Common myeloid progenitor, CD34-positive (primary cell): Measurements from ENCODE around the gene AKAP17A.

ENCODE experiments used
- CTCF ChIA-PET: fragments of 350-600 bp; sonication (Branson Sonifier 250); formaldehyde crosslinking; loops from one replicate; lab custom pipeline; 2021; ENCODE audit warnings: antibody characterized with exemption; lab: Charles Lee
- POLR2A ChIA-PET: fragments of 350-600 bp; sonication (Branson Sonifier 250); formaldehyde crosslinking; loops from one replicate; lab custom pipeline; 2021; ENCODE audit warnings: antibody characterized with exemption; lab: Charles Lee
- DNase-seq, 3 donors: peaks; one replicate each; pipeline versions ENCODE4 v3.0.0 to v3.0.0-alpha.2; 2013
- H3K27ac ChIP-seq, 2 experiments: 1 replicate in 1 of 2; 2 replicates in 1 of 2; pipeline ENCODE4 v1.7.0; 2013; ENCODE audit warnings: inconsistent platforms in 2 of 2, low read length in 2 of 2, mild to moderate bottlenecking in 2 of 2, low read depth in 1 of 2, moderate library complexity in 1 of 2; ENCODE audit not compliant: severe bottlenecking in 2 of 2, insufficient read depth in 1 of 2, poor library complexity in 1 of 2
- H3K27me3 ChIP-seq, 5 experiments: replicated peaks in 2 of 5; 1 replicate in 3 of 5; 2 replicates in 2 of 5; pipeline versions ENCODE4 v1.6.1 to v1.7.0; 2013; ENCODE audit warnings: low read length in 4 of 5, mild to moderate bottlenecking in 2 of 5, moderate library complexity in 2 of 5, inconsistent platforms in 1 of 5; ENCODE audit not compliant: insufficient read depth in 5 of 5, control insufficient read depth in 4 of 5
- H3K36me3 ChIP-seq, 4 experiments: 1 replicate in 2 of 4; 2 replicates in 2 of 4; pipeline versions ENCODE4 v1.6.1 to v1.7.0; 2013; ENCODE audit warnings: low read length in 3 of 4, control low read depth in 1 of 4, mild to moderate bottlenecking in 1 of 4; ENCODE audit not compliant: control insufficient read depth in 4 of 4, insufficient read depth in 4 of 4
- H3K4me1 ChIP-seq, 4 experiments: 1 replicate in 3 of 4; 2 replicates in 1 of 4; pipeline versions ENCODE4 v1.6.1 to v1.7.1; 2013; ENCODE audit warnings: low read length in 3 of 4, mild to moderate bottlenecking in 3 of 4, control low read depth in 1 of 4, inconsistent platforms in 1 of 4, moderate library complexity in 1 of 4; ENCODE audit not compliant: control insufficient read depth in 4 of 4, insufficient read depth in 4 of 4; ENCODE audit errors: control extremely low read depth in 1 of 4
- H3K4me3 ChIP-seq, 7 experiments: 1 replicate in 4 of 7; 2 replicates in 3 of 7; pipeline versions ENCODE4 v1.5.1 to v1.7.0; 2013; ENCODE audit warnings: mild to moderate bottlenecking in 7 of 7, low read length in 6 of 7, moderate library complexity in 6 of 7, inconsistent platforms in 2 of 7, low read depth in 2 of 7, control low read depth in 1 of 7; ENCODE audit not compliant: insufficient read depth in 4 of 7, control insufficient read depth in 1 of 7; ENCODE audit errors: extremely low read depth in 1 of 7
- H3K9me3 ChIP-seq, 5 experiments: 1 replicate in 4 of 5; 2 replicates in 1 of 5; pipeline versions ENCODE4 v1.6.1 to v1.7.1; 2013; ENCODE audit warnings: low read length in 4 of 5, mild to moderate bottlenecking in 2 of 5, inconsistent platforms in 1 of 5, low read depth in 1 of 5, moderate library complexity in 1 of 5; ENCODE audit not compliant: control insufficient read depth in 4 of 5, insufficient read depth in 2 of 5; ENCODE audit errors: control extremely low read depth in 1 of 5
- WGBS: methylation state at CpG from one replicate; pipeline ENCODE4 v1.1.5; 2013; ENCODE audit not compliant: insufficient coverage; 5-methylcytosine and 5-hydroxymethylcytosine counted together

Gene AKAP17A

DNA sequence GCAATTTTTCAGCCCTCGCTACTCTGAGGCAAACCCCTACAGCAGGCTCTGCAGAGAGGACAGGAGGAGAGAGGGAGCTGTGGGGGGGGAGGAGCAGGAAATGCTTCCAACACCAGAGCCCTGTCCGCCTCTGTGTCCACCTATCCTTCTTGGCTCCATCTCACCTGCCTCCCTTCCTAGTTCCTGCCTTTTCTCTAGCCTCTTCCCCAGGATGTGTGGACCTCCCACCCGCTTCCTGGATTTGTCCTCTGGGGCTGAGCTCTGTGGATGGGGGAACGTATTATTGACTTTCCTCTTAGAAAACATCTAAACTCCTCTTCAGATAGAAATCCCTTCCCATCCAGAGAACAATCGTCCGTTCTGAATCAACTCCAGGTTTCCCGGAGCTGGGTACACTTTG lies 37.8 kb downstream of the AKAP17A start:
- Histone ChIP-seq H3K4me3 (no peak overlapping the region), H3K4me1 (no peaks in the 10 kb centered on the region), H3K36me3 (no peaks in the 10 kb centered on the region), H3K27me3 (no peaks in the 10 kb centered on the region), H3K27ac (no peak overlapping the region), H3K9me3 (no peaks in the 10 kb centered on the region)
- POLR2A ChIA-PET = no interaction called here
- WGBS = 91% methylated on average over 5 of the region's 7 CpGs
- no peak for DNase-seq
- CTCF ChIA-PET = no interaction called here

DNA sequence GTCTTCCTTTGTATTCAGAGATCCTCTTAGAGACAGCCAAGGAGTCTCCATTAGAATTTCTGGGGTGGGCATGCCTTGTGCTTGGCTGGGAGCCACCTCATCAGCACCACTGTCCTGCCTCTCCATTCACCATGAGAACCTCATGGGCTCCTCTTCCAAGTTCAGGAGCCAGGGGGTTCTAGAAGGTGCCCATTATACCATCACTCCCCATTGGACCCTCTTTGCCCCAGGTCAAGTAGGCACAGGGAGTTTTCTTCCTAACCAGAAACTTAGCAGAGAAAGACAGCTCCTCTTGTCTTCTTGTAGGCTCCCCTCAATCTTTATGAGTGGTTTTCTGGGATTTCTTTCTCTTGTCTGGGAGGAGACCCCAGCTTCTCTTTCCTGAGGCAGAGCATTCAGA lies 54.6 kb downstream of the AKAP17A start:
- H3K9me3 ChIP-seq = peaks cover 0 to 9% (median 7%) of the 10 kb centered on the region in 5 experiments
- H3K27ac ChIP-seq = no peak overlapping the region
- ChIA-PET POLR2A (no interaction called here), CTCF (no interaction called here)
- H3K36me3 ChIP-seq = no peaks in the 10 kb centered on the region
- peaks cover 0 to 4% (median under 1%) of the 10 kb centered on the region in 4 experiments for H3K4me1 ChIP-seq
- DNase-seq = no peak
- H3K27me3 ChIP-seq = no peaks in the 10 kb centered on the region
- no peak overlapping the region for H3K4me3 ChIP-seq

DNA sequence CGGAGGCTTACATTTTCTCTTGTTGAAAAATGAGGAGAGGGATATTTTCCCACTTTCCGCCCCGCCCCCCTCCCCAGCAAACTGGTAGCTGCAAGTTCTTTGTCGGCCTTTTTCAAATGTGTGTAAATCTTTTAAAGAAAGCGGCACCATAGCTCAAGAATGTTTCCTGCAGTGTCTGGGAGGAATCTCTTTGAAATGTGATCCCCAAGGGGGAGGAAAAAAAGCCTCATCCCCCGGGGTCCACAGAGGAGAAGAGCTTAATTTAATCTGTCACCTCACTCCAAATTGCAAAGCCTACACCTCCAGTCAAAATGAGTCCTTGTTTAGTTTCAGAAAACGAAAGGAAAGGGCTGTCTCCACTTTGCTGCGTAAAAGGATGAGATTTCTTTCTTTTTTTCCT lies 58.2 kb downstream of the AKAP17A start:
- H3K4me3 ChIP-seq = peak overlapping the region in 3 of 7 experiments; percentile 0 to 14 (median 5)
- WGBS = 55% methylated on average over 3 of the region's 8 CpGs

More for the DNA sequence above, 58.2 kb downstream of the AKAP17A start:
- H3K27me3 ChIP-seq = no peaks in the 10 kb centered on the region
- ChIA-PET CTCF (no interaction called here), POLR2A (no interaction called here)
- DNase-seq = peak in 1 of 3 donors; percentile 6
- peaks cover 0 to 9% (median 7%) of the 10 kb centered on the region in 5 experiments for H3K9me3 ChIP-seq
- no peak overlapping the region for H3K27ac ChIP-seq
- peaks cover 0 to 4% (median under 1%) of the 10 kb centered on the region in 4 experiments for H3K4me1 ChIP-seq
- H3K36me3 ChIP-seq = no peaks in the 10 kb centered on the region
